HG02938 (cell line): Measurements from ENCODE around the gene GRIN3A.

ENCODE experiments used
- ATAC-seq: cut with Tn5 transposase; IDR thresholded peaks from one replicate; pipeline ENCODE4 v1.9.1; 2021; ENCODE audit warnings: mild to moderate bottlenecking, moderate library complexity; ENCODE audit not compliant: unreplicated experiment

The GRIN3A gene

GRCh38 chr9:101706261-101706798, 32.1 kb downstream of the GRIN3A start:
- ATAC-seq = no peak

- ATAC-seq = peak; percentile 79
Observed at GRCh38 chr9:101705135-101705661, 33.2 kb downstream of the GRIN3A start.

DNA sequence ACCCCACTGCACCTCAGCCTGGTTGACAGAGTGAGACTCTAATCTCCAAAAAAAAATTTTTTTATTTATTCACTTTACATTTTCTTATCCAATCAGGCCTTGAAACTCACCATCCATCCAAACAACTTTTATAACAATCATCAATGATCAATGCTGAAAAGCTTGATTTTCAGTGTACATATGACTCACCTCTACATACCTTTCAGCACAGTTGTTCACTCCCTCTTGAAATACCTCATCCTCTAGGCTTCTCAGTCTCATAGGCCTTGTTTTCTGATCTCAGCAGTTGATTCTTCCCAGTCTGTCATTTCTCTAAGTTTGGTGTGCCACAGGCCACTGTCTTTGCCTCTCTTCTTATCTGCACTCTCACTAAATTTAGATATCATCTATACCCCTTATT, 36.2 kb downstream of the GRIN3A start:
- ATAC-seq = no peak

GRCh38 chr9:101693546-101694336, 44.7 kb downstream of the GRIN3A start:
- ATAC-seq = no peak

DNA sequence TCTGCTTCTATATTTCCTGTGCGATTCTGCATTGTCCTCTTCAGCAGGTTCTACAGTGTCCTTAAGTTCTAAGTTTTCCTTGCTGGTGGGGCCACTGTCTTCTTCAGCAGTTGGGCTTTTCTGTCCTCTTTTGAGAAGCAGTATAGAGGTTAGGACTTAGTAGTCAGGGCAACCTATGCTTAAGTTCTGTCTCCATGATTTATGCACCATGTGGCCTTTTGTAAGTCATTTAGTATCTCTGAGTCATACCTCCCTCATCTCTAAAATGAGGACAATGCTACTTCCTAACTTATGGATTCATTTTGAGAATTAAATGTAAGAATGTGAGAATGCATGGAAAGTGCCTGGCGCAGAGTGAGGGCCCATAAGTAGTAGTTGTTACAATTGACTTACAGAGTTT, 46.8 kb downstream of the GRIN3A start:
- no peak for ATAC-seq

DNA sequence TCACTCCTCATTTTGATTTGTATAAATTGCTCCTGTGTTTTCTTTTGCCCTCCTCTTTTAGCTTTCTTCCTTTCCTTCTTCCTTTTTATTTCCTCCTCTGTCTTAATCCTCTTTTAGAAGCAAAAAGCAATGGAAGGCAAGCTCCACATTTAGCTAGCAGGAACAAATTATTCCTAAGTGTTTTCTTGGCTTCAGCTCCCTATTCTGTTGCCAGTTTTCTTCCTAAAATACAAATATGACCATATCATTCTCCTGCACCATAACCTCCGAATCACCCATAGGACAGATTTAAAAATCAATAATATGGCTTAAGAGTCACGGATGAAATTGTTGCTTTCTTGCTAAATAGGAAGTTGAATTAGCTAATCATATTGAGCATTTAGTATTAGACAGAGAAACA, 49.4 kb downstream of the GRIN3A start:
- no peak for ATAC-seq

DNA sequence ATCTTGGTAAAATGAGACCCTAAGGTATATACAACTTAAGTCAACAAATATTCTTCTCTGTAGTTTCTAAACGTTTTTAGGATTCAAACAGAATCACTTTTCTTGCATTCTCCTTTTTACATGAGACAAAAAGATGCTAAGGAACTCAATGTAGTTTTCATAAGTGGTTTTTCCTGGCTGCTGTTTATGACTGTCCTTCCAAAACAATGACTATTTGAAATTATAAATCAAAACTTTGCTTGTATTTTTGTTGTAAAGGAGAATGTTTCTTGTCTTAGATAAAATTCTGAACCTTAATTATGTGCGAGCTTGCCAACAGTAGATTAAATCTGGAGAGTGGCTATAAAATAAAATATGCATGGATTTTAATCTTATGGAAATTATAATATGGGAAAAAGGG, 53.8 kb downstream of the GRIN3A start:
- no peak for ATAC-seq

DNA sequence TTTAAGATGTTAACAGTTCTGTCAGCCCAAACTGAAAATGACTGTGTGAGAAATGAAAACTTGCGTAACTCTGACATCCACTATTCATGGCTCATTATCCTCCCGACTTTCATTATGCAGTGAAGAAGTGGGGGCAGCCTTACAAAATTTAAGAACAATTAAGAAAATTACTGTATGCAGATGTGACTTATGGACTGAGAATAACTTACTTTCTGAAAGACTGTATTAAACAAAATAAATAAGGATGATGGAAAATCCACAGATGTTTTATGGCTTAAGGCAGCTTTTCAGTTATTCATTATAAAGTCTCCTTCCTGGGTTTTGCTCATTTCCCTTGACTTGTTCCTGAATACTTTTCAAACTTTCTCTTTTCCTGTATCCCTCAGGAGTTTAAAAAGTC, 55.2 kb downstream of the GRIN3A start:
- no peak for ATAC-seq

DNA sequence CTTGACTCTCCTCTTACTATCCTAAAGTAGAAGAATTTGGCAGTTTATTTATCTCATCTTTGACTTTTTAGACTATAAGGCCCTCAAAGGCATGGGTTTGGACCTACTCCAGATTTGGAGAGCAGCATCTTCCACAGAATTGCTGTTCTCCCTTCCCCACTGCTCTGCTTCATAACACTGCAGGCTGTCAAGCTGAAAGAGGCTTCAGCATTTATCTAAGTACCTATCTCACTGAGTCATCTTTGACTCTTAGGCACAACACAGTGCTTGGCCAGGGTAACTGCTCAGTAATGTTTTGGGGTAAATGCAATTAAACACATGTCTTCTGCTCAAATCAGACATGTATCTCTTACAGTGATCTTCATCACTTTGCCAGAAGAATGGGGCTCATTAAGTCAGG, 60.6 kb downstream of the GRIN3A start:
- no peak for ATAC-seq

GRCh38 chr9:101675341-101675740, 63.1 kb downstream of the GRIN3A start:
- no peak for ATAC-seq

DNA sequence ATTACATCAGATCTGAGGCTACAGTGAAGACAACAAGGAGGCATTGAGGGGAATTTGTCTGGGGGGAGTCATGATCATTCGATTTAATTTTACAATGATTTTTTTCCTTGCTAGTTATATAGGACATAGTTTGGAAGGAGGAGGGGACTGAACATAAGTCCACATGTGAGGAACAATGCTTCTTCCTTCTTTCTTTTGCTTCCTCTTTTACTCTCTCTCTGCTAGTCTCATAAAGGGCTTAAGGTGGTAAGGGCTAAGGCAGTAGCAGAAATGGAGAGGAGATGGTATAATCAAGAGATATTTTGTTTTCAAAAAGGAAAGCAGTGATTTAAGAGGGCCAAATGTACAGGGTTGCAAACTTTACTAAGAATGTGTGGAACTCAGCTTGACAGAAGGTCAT, 64.3 kb downstream of the GRIN3A start:
- ATAC-seq = no peak

DNA sequence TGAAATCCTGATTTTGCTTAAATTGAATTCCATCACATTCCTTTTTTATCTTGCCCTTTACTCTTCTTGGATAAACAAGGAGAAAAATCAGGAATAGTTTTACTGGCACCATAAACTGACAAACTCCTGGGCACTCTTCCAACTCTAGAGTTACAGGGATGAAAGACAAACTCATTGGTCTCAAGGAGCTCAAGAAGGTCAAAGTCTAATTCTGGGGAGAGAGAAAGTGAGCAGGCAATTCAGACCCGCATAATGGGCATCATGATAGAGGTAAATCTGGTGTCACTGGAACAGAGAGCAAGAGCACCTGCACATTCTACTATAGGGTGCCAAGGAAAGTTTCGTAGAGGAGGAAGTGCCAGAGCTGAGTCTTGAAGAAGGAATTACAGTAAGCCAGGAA, 64.8 kb downstream of the GRIN3A start:
- no peak for ATAC-seq

DNA sequence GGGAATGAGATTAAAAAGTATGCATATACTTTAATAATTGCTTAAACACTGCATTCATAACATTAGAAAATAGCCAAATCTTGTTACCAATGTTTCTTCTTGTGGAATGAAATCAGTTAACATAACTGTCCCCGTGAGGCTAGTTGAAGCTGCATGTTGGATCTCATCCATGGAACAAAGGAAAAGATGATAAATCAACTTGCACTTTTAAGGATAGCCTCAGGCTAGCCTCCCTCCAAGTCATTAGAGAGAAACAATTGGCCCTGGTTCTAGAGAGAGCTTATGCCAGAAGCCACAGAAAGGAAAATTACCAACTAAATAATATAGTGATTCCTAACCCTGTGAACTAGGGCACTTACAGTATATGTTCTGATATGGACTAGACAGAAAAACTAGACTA, 66.9 kb downstream of the GRIN3A start:
- no peak for ATAC-seq

GRCh38 chr9:101668421-101668820, 70.0 kb downstream of the GRIN3A start:
- ATAC-seq = no peak

DNA sequence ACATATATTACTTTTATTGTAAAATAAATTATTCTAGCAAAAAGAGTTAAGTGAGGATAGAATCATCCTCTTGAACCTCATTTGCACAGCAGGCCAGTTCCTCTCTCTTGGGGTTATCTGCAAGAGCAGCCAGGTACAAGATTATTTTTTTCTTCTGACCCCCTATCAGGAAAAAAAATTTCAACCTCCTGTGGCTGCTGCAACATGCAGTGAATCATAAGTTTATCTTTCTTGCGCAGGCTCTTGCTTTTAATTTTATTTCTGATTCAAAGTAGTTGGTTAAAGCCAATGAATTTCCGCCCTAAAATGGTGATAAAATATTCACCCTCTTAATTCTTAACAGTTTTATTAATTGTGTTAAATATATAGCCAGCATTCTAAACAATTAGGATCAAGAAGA, 74.0 kb downstream of the GRIN3A start:
- no peak for ATAC-seq

DNA sequence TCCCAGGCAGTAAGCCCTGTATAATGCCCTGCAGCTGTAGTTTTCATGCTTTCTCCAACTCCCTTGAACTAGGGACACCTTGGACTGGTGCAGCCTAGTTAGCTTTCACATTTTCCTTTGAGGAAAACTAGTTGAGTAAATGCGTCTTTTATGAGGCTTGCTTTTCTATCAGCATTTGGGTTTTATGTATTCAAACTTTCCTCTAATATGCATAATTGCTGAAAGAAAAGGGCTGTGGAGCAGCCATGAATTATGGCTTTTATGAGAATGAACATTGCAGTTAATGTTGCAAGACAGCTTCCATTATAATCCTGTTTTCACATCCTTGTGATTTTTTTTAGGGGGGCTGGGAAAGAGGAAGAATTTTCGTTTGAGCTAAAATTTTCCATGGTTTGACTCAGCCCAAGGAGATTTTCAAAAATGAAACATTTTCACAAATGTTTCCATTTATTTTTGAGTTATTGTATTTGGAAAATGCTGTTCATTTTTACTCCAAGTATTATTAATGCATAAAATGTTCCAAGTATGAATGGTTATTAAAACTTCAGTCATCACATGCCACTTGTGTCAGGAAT, 85.8 kb downstream of the GRIN3A start:
- no peak for ATAC-seq

GRCh38 chr9:101650142-101650541, 88.3 kb downstream of the GRIN3A start:
- peak; percentile 80 for ATAC-seq

DNA sequence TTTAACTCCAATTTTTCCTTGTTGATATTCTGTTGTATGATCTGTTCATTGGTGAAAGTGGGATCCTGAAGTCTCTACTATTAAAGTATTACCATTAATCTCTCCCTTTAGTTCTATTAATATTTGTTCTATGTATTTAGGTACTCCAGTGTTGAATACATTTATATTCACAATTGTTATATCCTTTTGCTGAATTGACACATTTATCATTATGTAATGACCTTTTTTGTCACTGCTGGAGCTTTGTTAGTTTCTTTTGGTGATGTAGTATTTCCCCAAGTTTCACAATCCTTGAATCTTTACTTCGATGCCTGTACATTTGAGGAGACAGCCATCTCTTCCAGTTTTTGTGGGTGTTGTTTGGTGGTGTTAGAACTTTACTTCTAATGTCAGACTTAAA, 90.0 kb downstream of the GRIN3A start:
- ATAC-seq = no peak

DNA sequence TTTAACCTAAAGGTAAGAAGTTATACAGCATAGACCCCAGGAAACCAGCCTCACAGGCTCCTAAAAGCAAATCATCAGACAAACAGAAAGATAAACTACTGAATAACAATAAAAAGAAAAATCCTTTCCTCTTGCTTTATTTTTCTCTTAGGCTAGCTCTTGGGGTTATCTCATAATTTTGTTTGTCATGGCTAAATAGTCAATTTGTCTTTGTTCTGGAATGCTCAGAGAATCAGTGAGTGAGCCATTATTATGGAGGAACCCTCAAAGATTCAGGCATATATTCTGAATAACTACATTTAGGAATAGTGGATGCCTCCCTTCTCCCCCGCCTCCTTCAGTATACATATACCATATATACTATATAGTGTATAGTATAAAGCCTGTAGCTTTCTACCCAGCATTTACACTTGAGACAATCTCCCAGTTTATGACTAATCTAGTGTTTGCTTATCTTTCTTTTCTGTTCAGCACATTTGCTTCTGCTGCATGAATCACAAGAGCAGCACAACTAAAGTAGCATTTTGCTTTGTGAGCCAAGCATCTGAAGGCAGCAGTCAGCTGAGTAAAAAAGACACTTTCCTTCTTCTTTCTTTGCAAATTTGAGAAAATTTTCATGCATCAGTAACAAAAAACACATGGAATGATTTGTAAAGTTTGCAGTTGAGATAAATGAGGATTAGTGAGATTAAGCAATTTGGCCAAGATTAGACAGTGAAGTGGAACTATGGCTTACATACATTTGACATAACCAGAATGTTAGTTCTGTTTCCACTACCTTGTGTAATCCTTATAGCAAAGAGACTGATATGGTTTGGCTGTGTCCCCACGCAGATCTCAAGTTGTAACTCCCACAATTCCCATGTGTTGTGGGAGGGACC, 98.4 kb downstream of the GRIN3A start:
- ATAC-seq = no peak

DNA sequence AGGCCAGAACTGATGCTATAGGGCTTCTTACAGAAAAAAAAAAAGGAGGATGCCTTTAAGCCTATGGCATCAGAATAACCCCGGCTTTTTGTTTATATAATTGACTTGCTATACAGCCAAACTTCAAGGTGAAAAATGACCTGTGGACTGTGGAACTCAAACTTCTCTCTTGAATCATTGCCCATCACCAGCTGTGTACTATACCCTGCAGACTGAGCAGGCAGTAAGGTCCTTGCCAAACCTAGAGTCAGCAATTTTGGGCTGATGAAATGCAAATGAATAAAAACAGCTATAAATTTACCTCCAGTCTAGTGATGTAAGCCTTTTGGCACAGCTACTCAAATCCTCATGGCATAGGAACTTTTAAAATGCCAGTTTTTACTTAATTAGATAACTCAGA, 99.1 kb downstream of the GRIN3A start:
- no peak for ATAC-seq

DNA sequence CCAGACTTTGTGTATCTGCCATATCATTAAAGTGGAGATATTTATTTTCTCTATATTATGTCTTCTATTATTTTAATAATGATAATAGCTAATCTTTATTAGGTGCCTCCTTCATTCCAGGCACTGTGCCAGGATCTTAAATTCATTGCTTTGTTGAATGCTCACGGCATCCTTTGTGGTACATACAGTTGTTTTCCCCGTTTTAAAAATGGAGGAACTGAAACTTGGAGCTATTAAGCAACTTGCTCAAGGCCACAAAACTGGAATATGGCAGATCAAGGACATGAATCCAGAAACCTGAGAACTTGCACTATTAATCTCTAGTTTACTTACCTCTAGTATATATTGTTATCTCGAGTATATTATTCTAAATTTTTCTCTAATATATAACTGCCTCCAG, 102.2 kb downstream of the GRIN3A start:
- no peak for ATAC-seq
